ENCODE results near the gene FFAR1. TPM values are rescaled to one million over a fixed set of nuclear protein-coding genes. Genes with fewer than 3 reads are reported as not detected.
A peak's percentile ranks its signal among the peaks of the same experiment; 100 is the strongest.

FFAR1 gene
- total and polyA plus RNA-seq, 10 donors = 0.16 to 0.52 (median 0.26) TPM; not detected in 3

GRCh38 chr19:35344511-35345031, 3.1 kb upstream of the FFAR1 start:
- Histone ChIP-seq H3K27ac (no peak overlapping the region), H3K4me3 (no peak overlapping the region), H3K9me3 (no peaks in the 10 kb centered on the region), H3K4me1 (peaks cover 24 to 100% (median 58%) of the 10 kb centered on the region in 6 donors), H3K36me3 (peaks cover 0 to 63% (median 4%) of the 10 kb centered on the region in 6 donors), H3K27me3 (replicated peaks in 1 of 7) (peaks cover 0 to 11% (median 0%) of the 10 kb centered on the region in 7 donors)
- TF ChIP-seq POLR2AphosphoS5 (IDR thresholded peaks at IDR 0.05) (peak; percentile 6 to 65 (median 7)), CTCF (IDR thresholded peaks at IDR 0.05 in 8 of 11, conservative IDR thresholded peaks at IDR 0.05 in 3 of 11) (no peak)
- peak; percentile 70 for DNase-seq
- intact Hi-C loops (cut with DNase I; ENCODE audit: low total_unique reads) = no loop called here
- 80 to 88% (median 85%) methylated on average over 16 to 17 of the region's 17 CpGs for WGBS, 5 donors

- Histone ChIP-seq H3K36me3 (peaks cover 0 to 52% (median 4%) of the 10 kb centered on the region in 6 donors), H3K27me3 (replicated peaks in 1 of 7) (peaks cover 0 to 11% (median 0%) of the 10 kb centered on the region in 7 donors), H3K4me3 (no peak overlapping the region), H3K9me3 (no peaks in the 10 kb centered on the region), H3K4me1 (peaks cover 24 to 100% (median 59%) of the 10 kb centered on the region in 6 donors), H3K27ac (peak overlapping the region in 4 of 8 donors; percentile 81 to 93 (median 88))
- WGBS, 5 donors = 64 to 77% (median 75%) methylated on average over 9 to 11 of the region's 11 CpGs
- TF ChIP-seq CTCF (IDR thresholded peaks at IDR 0.05 in 8 of 11, conservative IDR thresholded peaks at IDR 0.05 in 3 of 11) = no peak
- peak in 1 of 3 donors; percentile 44 for TF ChIP-seq POLR2AphosphoS5 (IDR thresholded peaks at IDR 0.05)
- peak; percentile 73 for DNase-seq
- intact Hi-C loops (cut with DNase I; ENCODE audit: low total_unique reads) = no loop called here
Measured at GRCh38 chr19:35345671-35346111, 2.0 kb upstream of the FFAR1 start.

- Histone ChIP-seq H3K4me3 (peak overlapping the region in 1 of 8 donors; percentile 39), H3K9me3 (no peaks in the 10 kb centered on the region), H3K36me3 (peaks cover 0 to 44% (median 4%) of the 10 kb centered on the region in 6 donors), H3K27ac (peak overlapping the region; percentile 21 to 93 (median 84)), H3K4me1 (peaks cover 24 to 92% (median 55%) of the 10 kb centered on the region in 6 donors), H3K27me3 (replicated peaks in 1 of 7) (peaks cover 0 to 17% (median 0%) of the 10 kb centered on the region in 7 donors)
- intact Hi-C loops (cut with DNase I; ENCODE audit: low total_unique reads) = no loop called here
- DNase-seq = peak; percentile 92
- WGBS, 5 donors = 42 to 52% (median 52%) methylated on average over 28 of the region's 28 CpGs
- TF ChIP-seq POLR2A (IDR thresholded peaks at IDR 0.05) (no peak), POLR2AphosphoS5 (IDR thresholded peaks at IDR 0.05) (peak; percentile 73 to 88 (median 85))
Measured at GRCh38 chr19:35346193-35347052, 1.3 kb upstream of the FFAR1 start.

- Histone ChIP-seq H3K36me3 (peaks cover 0 to 30% (median 4%) of the 10 kb centered on the region in 6 donors), H3K9me3 (no peaks in the 10 kb centered on the region), H3K4me3 (peak overlapping the region in 1 of 8 donors; percentile 39), H3K4me1 (peaks cover 24 to 89% (median 57%) of the 10 kb centered on the region in 6 donors), H3K27me3 (replicated peaks in 1 of 7) (peaks cover 0 to 28% (median 0%) of the 10 kb centered on the region in 7 donors), H3K27ac (peak overlapping the region in 7 of 8 donors; percentile 68 to 93 (median 87))
- intact Hi-C loops (cut with DNase I; ENCODE audit: low total_unique reads) = no loop called here
- no peak for DNase-seq
- WGBS, 5 donors = 50 to 71% (median 56%) methylated on average over 7 of the region's 7 CpGs
- TF ChIP-seq POLR2AphosphoS5 (IDR thresholded peaks at IDR 0.05) (no peak), CTCF (IDR thresholded peaks at IDR 0.05 in 8 of 11, conservative IDR thresholded peaks at IDR 0.05 in 3 of 11) (no peak), POLR2A (IDR thresholded peaks at IDR 0.05) (no peak)
Measured at GRCh38 chr19:35347930-35348298, 212 bp downstream of the FFAR1 start.

Measured in spleen (tissue), 11 donors.